ENCODE measurements around the gene CHMP1A. TPM values are rescaled to one million over a fixed set of nuclear protein-coding genes. Genes with fewer than 3 reads are reported as not detected.

The CHMP1A gene
- total RNA-seq, 3 donors from 2014 or later, result 104 to 163 (median 108) TPM

DNA sequence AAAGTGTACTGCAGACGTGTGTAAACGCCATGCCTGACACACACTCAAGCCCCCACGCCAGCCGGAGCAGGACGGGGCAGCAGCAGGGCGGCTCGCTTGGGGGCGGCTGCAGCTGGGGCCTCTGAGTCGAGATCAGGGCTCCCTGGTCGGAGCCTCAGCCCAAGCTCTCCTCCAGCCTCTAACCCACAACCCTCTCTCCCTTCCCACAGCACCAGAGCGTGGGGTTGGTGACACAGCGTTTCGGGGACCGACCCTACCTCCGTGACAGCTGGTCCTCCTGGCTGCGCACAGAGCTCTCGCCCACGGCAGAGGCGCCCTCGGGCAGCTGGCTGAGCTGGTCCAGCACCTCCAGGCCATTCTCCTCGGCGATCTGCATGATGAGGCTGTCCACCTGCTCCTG lies 11.2 kb downstream of the CHMP1A start:
- DNase-seq, result no peak
- Histone ChIP-seq H3K9me3 (no peaks in the 10 kb centered on the region), H3K36me3 (ENCODE audit: low read depth) (peaks cover 4% of the 10 kb centered on the region), H3K4me3 (no peak overlapping the region), H3K4me1 (ENCODE audit: low read depth) (no peaks in the 10 kb centered on the region)
- TF ChIP-seq, protein P1, sequence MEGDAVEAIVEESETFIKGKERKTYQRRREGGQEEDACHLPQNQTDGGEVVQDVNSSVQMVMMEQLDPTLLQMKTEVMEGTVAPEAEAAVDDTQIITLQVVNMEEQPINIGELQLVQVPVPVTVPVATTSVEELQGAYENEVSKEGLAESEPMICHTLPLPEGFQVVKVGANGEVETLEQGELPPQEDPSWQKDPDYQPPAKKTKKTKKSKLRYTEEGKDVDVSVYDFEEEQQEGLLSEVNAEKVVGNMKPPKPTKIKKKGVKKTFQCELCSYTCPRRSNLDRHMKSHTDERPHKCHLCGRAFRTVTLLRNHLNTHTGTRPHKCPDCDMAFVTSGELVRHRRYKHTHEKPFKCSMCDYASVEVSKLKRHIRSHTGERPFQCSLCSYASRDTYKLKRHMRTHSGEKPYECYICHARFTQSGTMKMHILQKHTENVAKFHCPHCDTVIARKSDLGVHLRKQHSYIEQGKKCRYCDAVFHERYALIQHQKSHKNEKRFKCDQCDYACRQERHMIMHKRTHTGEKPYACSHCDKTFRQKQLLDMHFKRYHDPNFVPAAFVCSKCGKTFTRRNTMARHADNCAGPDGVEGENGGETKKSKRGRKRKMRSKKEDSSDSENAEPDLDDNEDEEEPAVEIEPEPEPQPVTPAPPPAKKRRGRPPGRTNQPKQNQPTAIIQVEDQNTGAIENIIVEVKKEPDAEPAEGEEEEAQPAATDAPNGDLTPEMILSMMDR (IDR thresholded peaks at IDR 0.05), result no peak
- ATAC-seq, result no peak
- intact Hi-C loops (cut with DNase I, micrococcal nuclease), result no loop called here

DNA sequence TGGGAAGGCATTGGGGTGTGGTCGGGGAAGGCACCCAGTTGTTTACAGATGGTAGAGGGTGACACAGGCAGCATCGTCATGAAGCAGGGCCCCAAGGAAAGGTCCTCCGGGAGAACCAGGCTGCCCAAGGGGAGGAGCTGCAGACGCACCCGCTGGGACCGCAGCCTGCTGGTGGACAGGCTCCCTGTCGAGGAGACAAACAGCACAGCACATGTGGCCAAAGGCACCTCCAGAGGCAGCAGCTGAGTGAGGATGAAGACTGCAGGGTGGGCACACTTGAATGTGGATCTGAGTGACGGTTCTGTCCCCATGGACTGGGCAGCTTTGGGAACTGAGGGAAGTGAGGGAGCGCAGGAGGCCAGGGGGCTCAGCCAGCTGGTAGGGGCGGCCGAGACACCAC lies 12.4 kb downstream of the CHMP1A start:
- TF ChIP-seq, protein P1 (IDR thresholded peaks at IDR 0.05), result no peak
- Histone ChIP-seq H3K36me3 (ENCODE audit: low read depth) (peaks cover 4% of the 10 kb centered on the region), H3K9me3 (no peaks in the 10 kb centered on the region), H3K4me1 (ENCODE audit: low read depth) (peaks cover 6% of the 10 kb centered on the region), H3K4me3 (no peak overlapping the region)
- DNase-seq (no peak), ATAC-seq (no peak)
- intact Hi-C loops (cut with DNase I, micrococcal nuclease), result no loop called here

DNA sequence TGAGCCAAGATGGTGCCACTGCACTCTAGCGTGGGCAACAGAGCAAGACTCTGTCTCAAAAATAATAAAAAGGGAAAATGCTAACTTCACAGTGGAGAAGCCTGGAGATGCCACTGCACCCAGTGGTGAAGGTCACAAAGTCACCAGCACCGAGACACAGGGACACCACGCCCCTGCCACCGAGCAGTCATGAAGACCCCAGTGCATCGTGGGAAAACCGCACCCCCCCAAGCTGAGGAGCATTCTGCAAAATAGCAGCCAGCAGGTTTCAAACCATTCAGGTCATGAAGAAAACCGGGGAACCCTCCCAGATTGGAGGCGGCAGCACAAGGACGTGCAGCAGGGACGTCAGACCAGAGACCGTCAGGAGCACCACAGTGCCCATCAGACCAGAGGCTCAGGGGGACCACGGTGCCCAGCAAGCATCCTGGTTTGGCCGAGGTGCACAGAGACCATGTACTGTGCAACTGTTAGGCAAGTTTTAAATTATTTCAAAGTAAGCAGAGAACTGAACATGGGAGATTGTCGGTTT lies 13.7 kb downstream of the CHMP1A start:
- Histone ChIP-seq H3K4me1 (ENCODE audit: low read depth) (peaks cover 6% of the 10 kb centered on the region), H3K4me3 (no peak overlapping the region), H3K36me3 (ENCODE audit: low read depth) (peaks cover 4% of the 10 kb centered on the region), H3K9me3 (no peaks in the 10 kb centered on the region)
- ATAC-seq (no peak), DNase-seq (no peak)
- TF ChIP-seq, protein P1 (IDR thresholded peaks at IDR 0.05), result no peak
- intact Hi-C loops (cut with DNase I, micrococcal nuclease), result no loop called here

DNA sequence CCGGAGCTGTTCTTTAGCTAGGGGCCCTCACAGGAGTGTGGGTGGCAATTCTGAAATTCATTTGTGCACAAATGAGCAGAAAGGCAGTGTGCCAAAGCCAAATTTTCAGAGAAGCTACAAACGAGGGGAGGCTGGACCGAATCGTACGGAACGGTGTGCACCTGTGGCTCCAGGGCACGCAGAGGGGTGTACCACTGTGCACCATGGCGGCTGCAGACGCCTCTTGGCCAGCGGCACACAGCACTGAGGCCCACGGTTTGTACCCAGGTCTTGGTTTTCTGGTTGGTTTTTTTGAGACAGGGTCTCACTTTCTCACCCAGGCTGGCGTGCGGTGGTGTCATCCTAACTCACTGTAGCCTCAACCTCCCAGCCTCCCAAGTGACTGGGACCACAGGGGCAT lies 14.9 kb downstream of the CHMP1A start:
- Histone ChIP-seq H3K4me3 (no peak overlapping the region), H3K4me1 (ENCODE audit: low read depth) (peaks cover 6% of the 10 kb centered on the region), H3K9me3 (no peaks in the 10 kb centered on the region), H3K36me3 (ENCODE audit: low read depth) (peaks cover 4% of the 10 kb centered on the region)
- no peak for ATAC-seq
- intact Hi-C loops (cut with DNase I, micrococcal nuclease), result no loop called here
- DNase-seq, result no peak
- TF ChIP-seq, protein P1 (IDR thresholded peaks at IDR 0.05), result no peak

DNA sequence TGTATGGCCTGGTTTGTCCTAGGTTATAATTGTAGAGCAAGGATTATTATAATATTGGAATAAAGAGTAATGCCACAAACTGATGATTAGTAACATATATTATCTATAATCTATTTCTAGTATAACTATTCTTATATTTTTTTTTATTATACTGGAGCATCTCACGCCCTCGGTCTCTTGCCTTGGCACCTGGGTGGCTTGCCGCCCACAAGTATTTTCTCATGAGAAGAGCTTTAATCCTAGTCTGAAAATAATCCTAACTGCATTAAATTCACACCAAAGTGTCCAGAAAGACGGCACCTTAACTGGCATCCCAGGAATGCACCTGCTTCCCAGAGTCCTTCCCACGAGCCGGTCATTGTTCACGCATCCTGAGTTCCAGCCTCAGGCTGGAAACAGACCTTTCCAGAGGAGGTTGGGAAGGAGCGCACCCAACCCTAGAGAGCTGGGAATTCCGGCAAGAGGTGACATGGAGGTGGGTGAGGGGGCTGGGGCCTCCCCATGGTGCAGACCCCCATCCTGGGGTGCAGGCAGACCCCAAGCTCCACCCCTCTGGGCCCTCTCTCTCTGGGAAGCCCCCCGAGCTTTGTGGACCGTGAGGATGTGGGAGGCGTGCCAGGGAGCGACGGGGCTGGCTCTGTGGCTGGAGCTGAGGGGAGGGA lies 15.9 kb downstream of the CHMP1A start:
- no peak overlapping the region for H3K4me3 ChIP-seq
- H3K9me3 ChIP-seq, result no peaks in the 10 kb centered on the region
- TF ChIP-seq, protein P1 (IDR thresholded peaks at IDR 0.05), result no peak
- intact Hi-C loops (cut with DNase I, micrococcal nuclease), result no loop called here
- H3K36me3 ChIP-seq (ENCODE audit: low read depth), result no peaks in the 10 kb centered on the region
- peaks cover 6% of the 10 kb centered on the region for H3K4me1 ChIP-seq (ENCODE audit: low read depth)
- ATAC-seq, result no peak
- no peak for DNase-seq
